GM19397 (cell line): Measurements from ENCODE around the gene BLTP3B.
"Not testable (repeated sequence)": the region's sequence is repeated elsewhere in the genome, so short reads cannot be mapped to it uniquely, and the experiment has no call there.

Experiments
- ATAC-seq: cut with Tn5 transposase; IDR thresholded peaks from one replicate; pipeline ENCODE4 v1.9.1; 2021; ENCODE audit warnings: mild to moderate bottlenecking, moderate library complexity; ENCODE audit not compliant: unreplicated experiment

Gene BLTP3B, protein sequence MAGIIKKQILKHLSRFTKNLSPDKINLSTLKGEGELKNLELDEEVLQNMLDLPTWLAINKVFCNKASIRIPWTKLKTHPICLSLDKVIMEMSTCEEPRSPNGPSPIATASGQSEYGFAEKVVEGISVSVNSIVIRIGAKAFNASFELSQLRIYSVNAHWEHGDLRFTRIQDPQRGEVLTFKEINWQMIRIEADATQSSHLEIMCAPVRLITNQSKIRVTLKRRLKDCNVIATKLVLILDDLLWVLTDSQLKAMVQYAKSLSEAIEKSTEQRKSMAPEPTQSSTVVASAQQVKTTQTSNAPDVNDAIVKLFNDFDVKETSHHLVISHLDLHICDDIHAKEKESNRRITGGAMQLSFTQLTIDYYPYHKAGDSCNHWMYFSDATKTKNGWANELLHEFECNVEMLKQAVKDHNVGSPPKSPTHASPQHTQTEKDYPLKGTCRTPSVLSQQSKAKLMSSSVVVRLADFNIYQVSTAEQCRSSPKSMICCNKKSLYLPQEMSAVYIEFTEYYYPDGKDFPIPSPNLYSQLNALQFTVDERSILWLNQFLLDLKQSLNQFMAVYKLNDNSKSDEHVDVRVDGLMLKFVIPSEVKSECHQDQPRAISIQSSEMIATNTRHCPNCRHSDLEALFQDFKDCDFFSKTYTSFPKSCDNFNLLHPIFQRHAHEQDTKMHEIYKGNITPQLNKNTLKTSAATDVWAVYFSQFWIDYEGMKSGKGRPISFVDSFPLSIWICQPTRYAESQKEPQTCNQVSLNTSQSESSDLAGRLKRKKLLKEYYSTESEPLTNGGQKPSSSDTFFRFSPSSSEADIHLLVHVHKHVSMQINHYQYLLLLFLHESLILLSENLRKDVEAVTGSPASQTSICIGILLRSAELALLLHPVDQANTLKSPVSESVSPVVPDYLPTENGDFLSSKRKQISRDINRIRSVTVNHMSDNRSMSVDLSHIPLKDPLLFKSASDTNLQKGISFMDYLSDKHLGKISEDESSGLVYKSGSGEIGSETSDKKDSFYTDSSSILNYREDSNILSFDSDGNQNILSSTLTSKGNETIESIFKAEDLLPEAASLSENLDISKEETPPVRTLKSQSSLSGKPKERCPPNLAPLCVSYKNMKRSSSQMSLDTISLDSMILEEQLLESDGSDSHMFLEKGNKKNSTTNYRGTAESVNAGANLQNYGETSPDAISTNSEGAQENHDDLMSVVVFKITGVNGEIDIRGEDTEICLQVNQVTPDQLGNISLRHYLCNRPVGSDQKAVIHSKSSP (N-terminal part only)

DNA sequence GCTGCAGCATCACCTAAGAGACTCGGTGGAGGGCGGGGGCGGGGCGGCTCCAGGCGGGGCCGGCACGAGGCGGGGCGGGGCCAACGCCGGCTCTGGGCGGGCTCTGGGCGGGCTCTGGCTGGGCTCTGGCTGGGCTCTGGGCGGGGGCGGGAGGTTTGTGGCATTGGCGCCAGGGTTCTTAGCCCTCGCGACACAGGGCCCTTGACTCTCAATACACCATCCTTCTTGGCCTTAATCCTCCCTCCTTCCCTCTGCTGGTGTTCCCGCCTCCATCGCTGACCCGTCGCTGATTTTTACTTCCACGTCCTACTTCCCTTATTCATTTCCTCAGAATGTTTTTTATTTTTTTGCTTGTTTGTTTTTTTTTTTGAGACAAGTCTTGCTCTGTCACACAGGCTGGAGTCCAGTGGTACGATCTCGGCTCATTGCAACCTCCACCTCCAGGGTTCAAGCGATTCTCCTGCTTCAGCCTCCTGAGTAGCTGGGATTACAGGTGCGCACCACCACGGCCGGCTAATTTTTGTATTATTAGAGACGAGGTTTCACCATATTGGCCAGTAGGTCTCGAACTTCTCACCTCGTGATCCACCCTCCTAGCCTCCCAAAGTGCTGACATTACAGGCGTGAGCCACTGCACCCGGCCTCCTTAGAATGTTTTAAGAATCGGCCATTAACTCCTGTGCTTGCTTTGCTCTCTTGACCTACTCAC, at the start of gene BLTP3B:
TSS of gene BLTP3B (minus strand) at position 24 of the 709 bp plus-strand sequence. CDS start 239 bp downstream, outside the sequence.
- peak; percentile 77 for ATAC-seq

GRCh38 chr12:100189636-100190394, 47.1 kb upstream of the BLTP3B start:
- ATAC-seq, result no peak

GRCh38 chr12:100188888-100189635, 46.4 kb upstream of the BLTP3B start:
- not testable (repeated sequence) for ATAC-seq

- no peak for ATAC-seq
Observed at GRCh38 chr12:100187857-100188519, 45.3 kb upstream of the BLTP3B start.

DNA sequence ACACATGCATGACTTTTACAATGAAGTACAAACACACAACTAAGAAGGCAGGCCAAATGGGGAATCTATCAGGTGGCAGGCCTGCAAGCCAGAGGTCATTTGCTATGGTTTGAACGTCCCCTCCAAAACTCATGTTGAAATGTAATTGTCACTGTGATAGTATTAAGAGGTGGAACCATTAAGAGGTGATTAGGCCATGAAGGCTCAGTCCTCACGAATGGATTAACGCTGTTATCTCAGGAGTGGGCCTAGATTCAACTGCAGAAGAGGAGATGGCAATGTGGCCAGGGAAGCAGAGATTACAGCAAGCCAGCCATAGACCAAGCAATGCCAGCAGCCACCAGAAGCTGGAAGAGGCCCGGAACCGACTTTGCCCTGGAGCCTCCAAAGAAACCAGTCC, 44.4 kb upstream of the BLTP3B start:
- ATAC-seq, result no peak

GRCh38 chr12:100186071-100186470, 43.4 kb upstream of the BLTP3B start:
- no peak for ATAC-seq

GRCh38 chr12:100185361-100185894, 42.8 kb upstream of the BLTP3B start:
- ATAC-seq, result peak; percentile 53

DNA sequence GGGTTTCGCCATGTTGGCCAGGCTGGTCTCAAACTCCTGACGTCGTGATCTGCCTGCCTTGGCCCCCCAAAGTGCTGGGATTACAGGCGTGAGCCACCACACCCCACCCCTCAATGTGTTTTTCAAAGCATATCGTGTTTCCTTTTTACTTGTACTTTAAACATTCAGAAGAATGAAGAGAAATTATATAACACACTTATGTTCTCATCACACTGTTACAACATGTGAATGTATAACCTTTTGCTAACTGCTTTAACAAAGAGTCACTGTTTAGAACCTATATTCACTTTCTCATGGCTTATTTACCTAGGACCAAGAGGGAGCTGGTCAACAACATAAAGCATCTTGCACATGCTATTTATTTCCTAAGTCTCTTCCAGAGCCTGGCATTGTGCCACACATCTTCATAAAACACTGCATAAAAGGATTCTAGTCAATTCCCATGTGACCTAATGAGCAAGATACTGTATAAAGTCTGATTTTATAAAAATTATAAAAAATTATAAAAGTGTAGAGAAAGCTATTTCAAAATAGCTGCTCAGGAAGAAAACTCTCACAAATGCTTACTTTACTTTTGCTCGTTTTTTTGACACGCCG, 42.0 kb upstream of the BLTP3B start:
- no peak for ATAC-seq

GRCh38 chr12:100179252-100179651, 36.6 kb upstream of the BLTP3B start:
- ATAC-seq, result no peak

DNA sequence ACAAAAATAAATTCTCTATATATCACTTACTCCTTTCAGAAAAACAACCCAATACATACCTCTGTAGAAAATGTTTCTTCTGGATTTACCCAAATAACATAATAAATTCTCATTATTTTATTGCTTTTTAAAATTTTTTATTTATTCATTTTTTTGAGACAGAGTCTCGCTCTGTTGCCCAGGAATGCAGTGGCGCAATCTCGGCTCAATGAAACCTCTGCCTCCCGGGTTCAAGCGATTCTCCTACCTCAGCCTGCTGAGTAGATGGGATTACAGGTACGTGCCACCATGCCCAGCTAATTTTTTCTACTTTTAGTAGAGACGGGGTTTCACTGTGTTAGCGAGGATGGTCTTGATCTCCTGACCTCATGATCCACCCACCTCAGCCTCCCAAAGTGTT, 33.8 kb upstream of the BLTP3B start:
- ATAC-seq, result not testable (repeated sequence)

DNA sequence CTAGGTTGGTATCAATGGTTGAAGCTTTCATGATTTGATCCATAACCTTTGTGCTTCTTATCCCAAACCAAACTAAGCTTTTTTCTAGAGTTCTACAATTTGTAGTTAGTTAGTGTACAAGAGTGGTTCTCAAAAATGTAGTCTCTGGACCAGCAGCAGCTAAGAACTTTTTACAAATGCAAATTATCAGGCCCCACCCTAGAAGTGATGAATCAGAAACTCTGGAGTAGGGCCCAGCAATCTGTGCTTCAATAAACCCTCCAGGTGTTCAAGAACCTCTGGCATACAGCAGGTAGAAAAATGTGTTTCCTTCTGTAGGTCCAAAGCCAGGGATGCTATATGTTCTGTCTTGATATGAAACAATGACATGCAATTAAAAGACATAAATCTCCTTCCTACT, 31.8 kb upstream of the BLTP3B start:
- no peak for ATAC-seq

- no peak for ATAC-seq
Observed at GRCh38 chr12:100173111-100173510, 30.4 kb upstream of the BLTP3B start.

DNA sequence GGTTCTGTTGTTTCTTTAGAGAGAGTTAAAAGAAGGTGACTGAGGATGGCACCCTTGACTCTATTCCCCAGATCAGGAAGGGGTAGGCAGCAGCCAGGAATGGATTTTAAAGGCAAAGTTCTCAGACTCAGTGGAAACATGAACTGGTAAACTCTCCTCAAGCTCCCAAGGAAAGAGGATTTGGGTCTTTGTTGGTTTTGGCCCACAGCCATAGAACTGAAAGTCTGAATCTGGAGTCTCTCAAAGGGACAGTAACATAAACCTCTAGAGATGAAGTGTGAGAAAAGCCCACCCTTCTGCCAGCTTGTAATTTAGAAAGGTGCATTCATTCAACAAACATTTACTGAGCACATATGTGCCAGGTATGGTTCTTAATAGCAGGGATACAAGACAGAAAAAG, 28.6 kb upstream of the BLTP3B start:
- no peak for ATAC-seq

DNA sequence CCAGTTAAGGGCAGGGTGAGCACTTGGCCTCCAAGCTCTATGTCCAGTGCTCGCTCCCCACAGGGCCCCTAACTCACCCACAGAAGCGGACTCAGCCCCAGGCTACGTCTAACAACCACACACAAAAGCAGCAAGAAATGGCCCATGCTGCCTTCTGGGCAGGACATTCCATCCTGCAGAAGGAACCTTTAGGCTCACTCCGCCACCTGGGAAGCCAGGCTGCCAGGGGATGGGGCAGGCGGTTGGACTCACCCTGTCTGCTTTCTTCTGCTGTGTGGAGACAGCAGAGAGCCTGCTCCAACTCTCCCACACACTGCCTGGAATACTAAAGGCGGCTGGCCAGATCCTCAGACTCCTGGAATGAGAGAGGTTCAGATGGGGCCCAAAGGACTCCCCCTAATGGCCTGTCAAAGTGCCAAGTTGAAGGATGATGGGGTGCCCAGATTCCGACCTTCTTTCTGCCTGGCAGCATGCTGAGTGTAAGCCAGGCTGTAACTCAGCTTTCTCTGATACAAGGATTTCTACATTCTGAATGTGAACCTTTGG, 27.7 kb upstream of the BLTP3B start:
- no peak for ATAC-seq

- no peak for ATAC-seq
Observed at GRCh38 chr12:100169345-100169744, 26.7 kb upstream of the BLTP3B start.

DNA sequence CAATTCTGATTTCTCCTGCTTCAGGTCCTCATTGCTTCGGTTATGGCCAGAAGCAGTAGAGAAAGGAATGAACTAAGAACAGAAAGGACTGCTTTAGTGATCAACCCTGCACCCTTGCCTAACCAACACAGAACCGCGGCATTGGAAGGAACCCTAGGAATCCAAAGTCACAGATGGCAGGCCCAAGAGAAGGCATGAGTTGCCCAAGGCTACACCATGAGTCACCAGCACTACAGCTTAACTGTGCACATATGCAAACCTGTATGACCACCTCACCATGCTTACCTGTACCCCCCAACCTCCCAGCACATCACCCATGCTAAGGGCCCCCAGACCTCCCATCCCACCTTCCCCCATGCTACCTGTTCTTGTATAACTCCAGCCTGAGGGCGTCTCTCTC, 25.9 kb upstream of the BLTP3B start:
- no peak for ATAC-seq

- ATAC-seq, result no peak
Observed at GRCh38 chr12:100166232-100166631, 23.6 kb upstream of the BLTP3B start.

DNA sequence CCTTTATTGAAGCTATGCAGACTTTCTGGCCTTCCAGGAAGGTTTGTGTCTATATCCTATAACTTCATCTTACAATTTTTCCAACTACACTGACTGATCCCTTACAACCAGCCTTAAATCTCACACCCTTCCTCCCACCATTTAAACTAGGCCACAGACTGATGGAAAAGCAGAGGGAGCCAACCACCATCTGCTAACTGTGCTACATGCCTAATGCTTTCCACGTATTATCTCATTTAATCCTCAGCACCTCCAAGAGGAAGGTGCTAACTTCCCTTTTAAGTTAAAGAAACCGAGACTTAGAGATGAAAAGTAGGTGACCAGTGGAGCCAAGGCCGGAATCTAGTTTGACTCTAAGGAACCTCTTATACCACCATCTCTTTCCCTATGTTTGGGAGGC, 22.7 kb upstream of the BLTP3B start:
- no peak for ATAC-seq
